ENCODE measurements around the gene TCF7L1. TPM values are rescaled to one million over a fixed set of nuclear protein-coding genes. Genes with fewer than 3 reads are reported as not detected.

Gene TCF7L1

GRCh38 chr2:85355073-85355410, 221.8 kb downstream of the TCF7L1 start:
- Histone ChIP-seq H3K27me3 (ENCODE audit: control insufficient read depth, insufficient read depth, low read length) (no peaks in the 10 kb centered on the region), H3K9me3 (replicated peaks; ENCODE audit: low read length) (no peaks in the 10 kb centered on the region), H3K4me3 (ENCODE audit: low read length) (peak overlapping the region; percentile 89), H3K36me3 (ENCODE audit: insufficient read depth, low read length) (peaks cover 24% of the 10 kb centered on the region), H3K4me1 (ENCODE audit: control insufficient read depth, insufficient read depth, low read length) (peaks cover 18% of the 10 kb centered on the region), H3K4me2 (ENCODE audit: low read length) (peak overlapping the region; percentile 91), H3K9ac (ENCODE audit: low read depth, low read length) (peak overlapping the region; percentile 93)

- H3K4me3 ChIP-seq (ENCODE audit: low read length), result peak overlapping the region; percentile 89
- peaks cover 19% of the 10 kb centered on the region for H3K36me3 ChIP-seq (ENCODE audit: insufficient read depth, low read length)
- H3K9ac ChIP-seq (ENCODE audit: low read depth, low read length), result peak overlapping the region; percentile 93
- peak overlapping the region; percentile 91 for H3K4me2 ChIP-seq (ENCODE audit: low read length)
- no peaks in the 10 kb centered on the region for H3K9me3 ChIP-seq (replicated peaks; ENCODE audit: low read length)
- peaks cover 18% of the 10 kb centered on the region for H3K4me1 ChIP-seq (ENCODE audit: control insufficient read depth, insufficient read depth, low read length)
- H3K27me3 ChIP-seq (ENCODE audit: control insufficient read depth, insufficient read depth, low read length), result no peaks in the 10 kb centered on the region
Observed at GRCh38 chr2:85355521-85355920, 222.3 kb downstream of the TCF7L1 start.

GRCh38 chr2:85356186-85356585, 223.0 kb downstream of the TCF7L1 start:
- H3K27me3 ChIP-seq (ENCODE audit: control insufficient read depth, insufficient read depth, low read length), result no peaks in the 10 kb centered on the region
- peaks cover 18% of the 10 kb centered on the region for H3K4me1 ChIP-seq (ENCODE audit: control insufficient read depth, insufficient read depth, low read length)
- H3K4me2 ChIP-seq (ENCODE audit: low read length), result no peak overlapping the region
- H3K4me3 ChIP-seq (ENCODE audit: low read length), result no peak overlapping the region
- H3K9me3 ChIP-seq (replicated peaks; ENCODE audit: low read length), result no peaks in the 10 kb centered on the region
- peaks cover 14% of the 10 kb centered on the region for H3K36me3 ChIP-seq (ENCODE audit: insufficient read depth, low read length)
- no peak overlapping the region for H3K9ac ChIP-seq (ENCODE audit: low read depth, low read length)

GRCh38 chr2:85357736-85358135, 224.5 kb downstream of the TCF7L1 start:
- Histone ChIP-seq H3K9me3 (replicated peaks; ENCODE audit: low read length) (no peaks in the 10 kb centered on the region), H3K4me1 (ENCODE audit: control insufficient read depth, insufficient read depth, low read length) (peaks cover 18% of the 10 kb centered on the region), H3K4me3 (ENCODE audit: low read length) (no peak overlapping the region), H3K36me3 (ENCODE audit: insufficient read depth, low read length) (peaks cover 10% of the 10 kb centered on the region), H3K27me3 (ENCODE audit: control insufficient read depth, insufficient read depth, low read length) (no peaks in the 10 kb centered on the region), H3K4me2 (ENCODE audit: low read length) (no peak overlapping the region), H3K9ac (ENCODE audit: low read depth, low read length) (no peak overlapping the region)

Small RNAs within 50 kb of the gene (small RNA-seq; reads per million reads assigned to genes)
- gene AC093162.1 (not detected), gene RF00019 (not detected), gene RNU6-674P (not detected)

Measured in skeletal muscle satellite cell (primary cell).